ENCODE measurements around the gene DNAJC5. TPM values are rescaled to one million over a fixed set of nuclear protein-coding genes. Genes with fewer than 3 reads are reported as not detected.

Gene DNAJC5
- total and polyA plus RNA-seq, 5 donors: 32.2 to 51.0 (median 49.5) TPM

DNA sequence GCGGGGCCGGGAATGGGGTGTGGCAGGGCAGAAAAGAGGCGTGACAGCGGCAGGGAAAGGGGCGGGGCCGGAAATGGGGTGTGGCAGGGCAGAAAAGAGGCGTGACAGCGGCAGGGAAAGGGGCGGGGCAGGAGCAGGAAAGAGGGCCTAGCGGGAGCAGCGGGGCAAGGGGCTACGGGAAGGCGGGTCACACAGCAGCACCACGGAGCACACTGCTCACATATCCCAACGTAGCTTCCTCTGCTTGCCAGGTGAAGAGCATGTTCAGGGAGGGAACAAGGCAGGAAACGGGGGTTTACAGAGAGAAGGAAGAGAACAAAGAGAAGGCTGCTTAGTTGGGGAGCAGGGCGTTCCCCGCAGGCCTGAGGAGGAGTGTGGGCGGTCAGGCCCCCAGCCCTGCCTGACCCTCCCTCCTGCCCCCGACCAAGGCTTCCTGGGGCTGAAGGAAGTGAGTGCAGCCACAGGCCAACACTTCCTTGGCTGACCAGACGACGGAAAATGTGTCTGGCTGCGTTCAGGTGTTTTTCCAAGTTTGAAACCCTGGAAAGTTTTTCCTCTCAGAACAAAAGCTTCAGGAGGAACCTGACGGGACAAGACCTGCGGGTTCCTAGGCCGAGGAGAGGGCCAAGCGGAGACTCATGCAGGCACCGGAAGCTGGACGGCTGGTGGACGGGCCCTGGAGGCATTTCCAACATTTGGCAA, 47.5 kb downstream of the DNAJC5 start:
- Histone ChIP-seq H3K4me1 (ENCODE audit: control insufficient read depth, insufficient read depth, low read length) (peaks cover 2% of the 10 kb centered on the region), H3K4me3 (ENCODE audit: low read length) (no peak overlapping the region), H3K27ac (ENCODE audit: low read length) (peak overlapping the region; percentile 0), H3K27me3 (ENCODE audit: control insufficient read depth, insufficient read depth) (no peaks in the 10 kb centered on the region), H3K9me3 (ENCODE audit: control insufficient read depth, low read length) (no peaks in the 10 kb centered on the region)
- DNase-seq (peak; percentile 47 to 81 (median 78)), ATAC-seq (peak in 1 of 2 donors; percentile 22)
- 55% methylated on average over 28 of the region's 30 CpGs for WGBS
- intact Hi-C loops (cut with DNase I): no loop called here

DNA sequence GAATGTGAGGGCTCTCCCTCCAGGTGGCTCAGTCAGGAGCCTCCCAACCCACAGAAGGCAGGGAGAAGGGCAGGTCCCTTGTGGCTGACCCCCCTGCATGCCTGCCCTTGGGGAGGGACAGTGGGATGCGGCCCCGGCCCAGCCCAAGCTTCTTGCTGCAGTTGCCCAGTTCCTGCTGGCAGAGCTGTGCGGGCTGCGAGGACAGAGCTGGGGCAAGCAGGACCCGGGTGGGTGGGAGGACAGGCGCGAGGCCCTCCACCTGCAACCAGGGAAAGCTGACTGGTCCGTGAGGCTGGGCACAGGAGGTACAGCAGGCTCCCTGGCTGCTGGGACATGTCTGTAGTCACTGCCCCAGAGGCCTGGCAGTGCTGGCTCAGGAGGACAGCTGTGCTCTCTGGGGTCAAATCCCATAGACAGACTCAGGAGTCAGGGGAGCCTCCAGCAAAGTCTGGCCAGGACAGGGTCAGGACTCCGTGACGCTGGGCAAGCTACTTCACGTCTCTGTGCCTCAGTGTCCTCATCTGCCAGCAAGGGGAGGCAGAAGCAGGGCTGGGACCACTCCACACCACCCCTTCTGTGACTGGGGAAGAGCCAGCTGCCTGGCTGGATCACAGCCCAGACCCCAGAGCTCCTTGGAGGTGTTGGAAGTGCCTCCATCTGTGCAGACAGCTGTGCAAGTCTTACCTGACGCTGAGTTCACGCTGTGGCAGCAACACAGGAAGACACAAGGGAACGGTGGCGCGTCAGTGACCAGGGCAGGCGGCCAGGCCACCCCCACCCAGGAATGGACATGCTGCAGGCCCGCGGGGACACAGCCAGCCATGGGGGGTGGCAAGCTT, 48.3 kb downstream of the DNAJC5 start:
- peaks cover 3% of the 10 kb centered on the region for H3K4me1 ChIP-seq (ENCODE audit: control insufficient read depth, insufficient read depth, low read length)
- intact Hi-C loops (cut with DNase I): no loop called here
- no peak overlapping the region for H3K27ac ChIP-seq (ENCODE audit: low read length)
- no peaks in the 10 kb centered on the region for H3K27me3 ChIP-seq (ENCODE audit: control insufficient read depth, insufficient read depth)
- no peaks in the 10 kb centered on the region for H3K9me3 ChIP-seq (ENCODE audit: control insufficient read depth, low read length)
- no peak for ATAC-seq
- peak in 2 of 3 donors; percentile 56 to 61 for DNase-seq
- 66% methylated on average over 19 of the region's 19 CpGs for WGBS
- no peak overlapping the region for H3K4me3 ChIP-seq (ENCODE audit: low read length)

DNA sequence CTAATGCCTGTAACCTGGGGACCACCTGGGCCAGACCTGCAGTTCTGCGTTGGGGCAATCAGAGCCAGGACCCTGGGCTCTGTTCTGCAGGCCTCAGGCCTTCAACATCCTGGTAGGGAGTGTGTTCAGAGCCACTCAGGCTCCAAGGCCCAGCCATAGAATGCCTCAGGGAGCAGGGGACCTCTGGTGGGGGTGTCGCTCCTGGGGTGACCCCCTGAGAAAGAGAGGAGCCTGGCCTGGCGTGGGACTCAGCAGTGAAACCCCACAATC, 48.8 kb downstream of the DNAJC5 start:
- DNase-seq: peak in 1 of 3 donors; percentile 64
- Histone ChIP-seq H3K27me3 (ENCODE audit: control insufficient read depth, insufficient read depth) (no peaks in the 10 kb centered on the region), H3K27ac (ENCODE audit: low read length) (no peak overlapping the region), H3K4me1 (ENCODE audit: control insufficient read depth, insufficient read depth, low read length) (peaks cover 3% of the 10 kb centered on the region), H3K4me3 (ENCODE audit: low read length) (no peak overlapping the region), H3K9me3 (ENCODE audit: control insufficient read depth, low read length) (no peaks in the 10 kb centered on the region)
- 92% methylated on average over 3 of the region's 3 CpGs for WGBS
- no peak for ATAC-seq
- intact Hi-C loops (cut with DNase I): no loop called here

GRCh38 chr20:63944078-63944941, 49.4 kb downstream of the DNAJC5 start:
- Histone ChIP-seq H3K4me1 (ENCODE audit: control insufficient read depth, insufficient read depth, low read length) (peaks cover 3% of the 10 kb centered on the region), H3K9me3 (ENCODE audit: control insufficient read depth, low read length) (no peaks in the 10 kb centered on the region), H3K27ac (ENCODE audit: low read length) (no peak overlapping the region), H3K4me3 (ENCODE audit: low read length) (no peak overlapping the region), H3K27me3 (ENCODE audit: control insufficient read depth, insufficient read depth) (no peaks in the 10 kb centered on the region)
- intact Hi-C loops (cut with DNase I): no loop called here
- WGBS: 91% methylated on average over 35 of the region's 35 CpGs
- peak in 2 of 3 donors; percentile 60 to 69 for DNase-seq
- ATAC-seq: no peak

DNA sequence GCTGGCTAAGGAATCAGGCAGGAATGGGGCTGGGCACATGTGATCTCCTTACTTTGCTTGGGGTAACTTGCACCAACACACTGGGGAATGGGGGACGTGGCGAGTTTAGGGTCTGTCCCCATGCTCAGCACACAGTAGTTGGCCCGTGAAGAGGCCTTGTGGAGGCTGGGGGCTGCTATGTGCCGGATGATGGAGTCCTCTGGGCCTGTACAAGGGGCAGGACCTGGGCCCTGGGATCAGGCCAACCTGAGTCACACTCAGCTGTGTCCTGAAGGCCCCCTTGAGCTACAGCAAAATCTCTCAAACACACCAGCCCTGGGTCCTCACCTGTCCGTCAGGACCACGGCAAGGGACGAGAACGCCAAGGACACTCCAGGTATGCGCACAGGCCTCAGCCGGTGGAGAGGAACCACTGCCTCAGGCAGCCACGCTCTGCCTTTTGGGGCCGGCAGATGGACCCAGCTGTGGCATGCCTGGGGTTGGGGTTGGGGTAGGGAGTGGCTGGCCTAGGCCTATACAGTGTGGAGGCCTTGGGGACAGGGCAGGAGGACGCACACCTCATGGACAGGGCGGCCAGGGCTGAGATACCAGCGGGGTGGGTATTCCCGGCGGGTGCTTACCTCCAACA, 50.2 kb downstream of the DNAJC5 start:
- Histone ChIP-seq H3K27me3 (ENCODE audit: control insufficient read depth, insufficient read depth) (no peaks in the 10 kb centered on the region), H3K27ac (ENCODE audit: low read length) (no peak overlapping the region), H3K4me3 (ENCODE audit: low read length) (no peak overlapping the region), H3K4me1 (ENCODE audit: control insufficient read depth, insufficient read depth, low read length) (peaks cover 8% of the 10 kb centered on the region), H3K9me3 (ENCODE audit: control insufficient read depth, low read length) (no peaks in the 10 kb centered on the region)
- intact Hi-C loops (cut with DNase I): no loop called here
- WGBS: 84% methylated on average over 17 of the region's 17 CpGs
- DNase-seq (peak in 2 of 3 donors; percentile 39 to 53), ATAC-seq (no peak)

DNA sequence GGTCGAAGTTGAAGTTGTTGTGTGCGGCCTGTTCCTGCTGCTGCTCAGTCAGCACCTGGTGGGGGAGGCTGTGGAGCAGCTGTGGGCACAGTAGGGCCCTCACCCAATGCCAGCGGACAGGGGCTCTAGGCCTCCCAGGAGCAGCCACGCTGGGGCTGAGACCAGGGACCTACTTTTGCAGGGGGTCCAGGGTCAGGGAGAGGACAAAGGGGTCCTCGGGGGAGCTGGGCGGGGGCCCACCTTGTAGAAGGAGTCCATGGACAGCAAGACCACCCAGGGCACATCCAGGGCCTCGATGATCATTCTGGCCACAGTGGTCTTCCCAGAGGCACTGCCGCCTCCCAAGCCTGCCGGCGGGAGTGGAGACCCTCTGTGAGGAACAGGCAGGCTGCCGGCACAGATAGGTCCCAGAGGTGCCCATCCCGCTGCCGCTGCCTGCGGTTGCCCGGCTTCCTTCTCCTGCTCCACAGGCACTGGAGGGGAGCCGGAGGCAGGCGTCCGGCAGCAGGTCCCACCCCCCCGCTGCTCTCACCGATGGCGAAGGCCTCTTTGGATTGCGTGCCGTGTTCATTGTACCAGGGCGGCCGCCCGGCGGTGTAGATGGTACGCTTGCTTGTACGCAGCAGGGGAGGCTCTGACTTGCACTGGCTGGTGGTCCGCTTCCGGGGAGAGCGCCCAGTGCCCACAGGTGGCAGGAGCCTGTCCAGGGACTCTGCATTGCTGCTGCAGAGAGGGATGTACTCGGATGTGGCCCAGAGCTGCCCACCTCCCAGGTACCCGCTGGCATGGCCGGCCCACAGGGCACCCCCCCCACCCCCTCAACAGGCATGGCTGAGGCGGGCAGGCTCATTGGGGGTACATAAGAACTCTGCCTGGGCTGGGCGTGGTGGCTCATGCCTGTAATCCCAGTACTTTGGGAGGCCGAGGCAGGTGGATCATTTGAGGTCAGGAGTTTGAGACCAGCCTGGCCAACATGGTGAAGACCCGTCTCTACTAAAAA, 51.3 kb downstream of the DNAJC5 start:
- DNase-seq (peak in 2 of 3 donors; percentile 62 to 66), ATAC-seq (no peak)
- intact Hi-C loops (cut with DNase I): no loop called here
- Histone ChIP-seq H3K4me1 (ENCODE audit: control insufficient read depth, insufficient read depth, low read length) (peaks cover 8% of the 10 kb centered on the region), H3K27ac (ENCODE audit: low read length) (no peak overlapping the region), H3K4me3 (ENCODE audit: low read length) (no peak overlapping the region), H3K9me3 (ENCODE audit: control insufficient read depth, low read length) (no peaks in the 10 kb centered on the region), H3K27me3 (ENCODE audit: control insufficient read depth, insufficient read depth) (no peaks in the 10 kb centered on the region)
- 92% methylated on average over 39 of the region's 39 CpGs for WGBS

DNA sequence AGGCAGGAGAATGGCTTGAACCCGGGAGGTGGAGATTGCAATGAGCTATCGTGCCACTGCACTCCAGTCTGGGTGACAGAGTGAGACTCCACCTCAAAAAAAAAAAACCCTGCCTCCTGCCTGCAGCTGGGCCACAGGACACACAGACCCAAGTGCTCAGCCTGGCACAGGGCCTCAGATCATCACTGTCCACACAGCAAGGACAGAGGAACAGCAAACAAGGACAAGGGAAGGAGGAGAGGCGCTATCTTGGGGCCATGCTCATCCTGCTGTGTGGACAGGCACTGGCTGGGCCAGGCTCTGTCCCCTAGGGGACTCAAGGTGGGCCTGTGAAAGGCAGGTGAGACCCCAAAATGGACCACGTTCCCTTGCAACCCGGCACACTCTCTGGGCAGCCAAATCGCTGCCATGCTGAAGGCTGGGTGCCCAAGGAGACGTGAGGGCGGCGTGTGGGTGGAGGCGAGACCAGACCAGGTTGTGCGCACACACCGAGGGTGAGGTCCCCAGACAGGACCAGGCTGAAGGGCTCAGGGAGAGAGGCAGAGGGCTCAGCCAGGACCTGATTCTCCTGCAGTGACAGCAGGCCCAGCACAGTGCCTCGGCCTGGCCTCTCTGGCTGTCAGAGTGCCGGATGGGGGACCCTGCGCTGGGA, 52.2 kb downstream of the DNAJC5 start:
- no peaks in the 10 kb centered on the region for H3K9me3 ChIP-seq (ENCODE audit: control insufficient read depth, low read length)
- ATAC-seq (peak in 1 of 2 donors; percentile 3), DNase-seq (peak; percentile 44 to 80 (median 73))
- no peak overlapping the region for H3K4me3 ChIP-seq (ENCODE audit: low read length)
- H3K27me3 ChIP-seq (ENCODE audit: control insufficient read depth, insufficient read depth): no peaks in the 10 kb centered on the region
- H3K4me1 ChIP-seq (ENCODE audit: control insufficient read depth, insufficient read depth, low read length): peaks cover 11% of the 10 kb centered on the region
- H3K27ac ChIP-seq (ENCODE audit: low read length): peak overlapping the region; percentile 22
- intact Hi-C loops (cut with DNase I): no loop called here
- 72% methylated on average over 15 of the region's 15 CpGs for WGBS

- Histone ChIP-seq H3K27me3 (ENCODE audit: control insufficient read depth, insufficient read depth) (no peaks in the 10 kb centered on the region), H3K27ac (ENCODE audit: low read length) (peak overlapping the region; percentile 22), H3K4me3 (ENCODE audit: low read length) (no peak overlapping the region), H3K9me3 (ENCODE audit: control insufficient read depth, low read length) (no peaks in the 10 kb centered on the region), H3K4me1 (ENCODE audit: control insufficient read depth, insufficient read depth, low read length) (peaks cover 14% of the 10 kb centered on the region)
- peak; percentile 31 to 73 (median 70) for DNase-seq
- ATAC-seq: no peak
- intact Hi-C loops (cut with DNase I): no loop called here
- WGBS: 42% methylated on average over 27 of the region's 27 CpGs
Observed at GRCh38 chr20:63947638-63948456, 52.9 kb downstream of the DNAJC5 start.

All from right cardiac atrium (tissue), 5 donors.